Measurements from ENCODE around the gene PAPSS1.

Gene PAPSS1

GRCh38 chr4:107615809-107616208, 104.2 kb downstream of the PAPSS1 start:
- Histone ChIP-seq H3K9ac (ENCODE audit: insufficient read length, low read depth) (no peak overlapping the region), H3K4me3 (ENCODE audit: insufficient read length, low read depth) (no peak overlapping the region), H3K4me1 (ENCODE audit: insufficient read depth, insufficient read length) (no peaks in the 10 kb centered on the region), H3K27me3 (ENCODE audit: insufficient read depth, insufficient read length) (no peaks in the 10 kb centered on the region), H3K9me3 (ENCODE audit: insufficient read depth, low read length) (no peaks in the 10 kb centered on the region), H3K36me3 (ENCODE audit: insufficient read depth, insufficient read length, low read length) (peaks cover 6% of the 10 kb centered on the region)
- no peak for TF ChIP-seq YY1 (IDR thresholded peaks at IDR 0.05; ENCODE audit: insufficient read depth, insufficient read length)
- no peak for TF ChIP-seq ZNF274 (IDR thresholded peaks at IDR 0.05; ENCODE audit: low read depth, low read length)
- TF ChIP-seq SUZ12 (IDR thresholded peaks at IDR 0.05; ENCODE audit: extremely low read depth, insufficient read depth, insufficient read length), result no peak
- no peak for DNase-seq (ENCODE audit: low read depth, low spot score)

DNA sequence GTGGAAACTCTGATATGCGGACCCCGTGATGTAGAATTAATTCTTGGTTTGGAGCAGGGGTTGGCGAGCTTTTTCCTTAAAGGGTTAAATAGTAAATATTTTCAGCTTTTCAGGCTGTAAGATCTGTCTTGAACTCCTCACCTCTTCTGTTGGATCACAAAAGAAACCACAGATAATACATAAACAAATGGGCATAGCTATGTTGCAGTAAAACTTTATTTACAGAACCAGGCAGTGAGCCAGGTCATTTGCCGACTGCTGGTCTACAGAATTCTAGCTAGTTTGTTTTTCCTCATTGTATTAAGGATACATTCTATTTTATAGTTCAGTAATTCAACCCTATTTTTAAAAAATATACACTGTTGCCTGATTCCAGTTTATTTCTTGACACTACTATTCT, 116.6 kb downstream of the PAPSS1 start:
- no peak for DNase-seq (ENCODE audit: low read depth, low spot score)
- H3K9me3 ChIP-seq (ENCODE audit: insufficient read depth, low read length), result no peaks in the 10 kb centered on the region
- no peaks in the 10 kb centered on the region for H3K27me3 ChIP-seq (ENCODE audit: insufficient read depth, insufficient read length)
- TF ChIP-seq YY1 (IDR thresholded peaks at IDR 0.05; ENCODE audit: insufficient read depth, insufficient read length), result no peak
- TF ChIP-seq SUZ12 (IDR thresholded peaks at IDR 0.05; ENCODE audit: extremely low read depth, insufficient read depth, insufficient read length), result no peak
- no peak for TF ChIP-seq ZNF274 (IDR thresholded peaks at IDR 0.05; ENCODE audit: low read depth, low read length)
- H3K4me3 ChIP-seq (ENCODE audit: insufficient read length, low read depth), result no peak overlapping the region
- no peaks in the 10 kb centered on the region for H3K36me3 ChIP-seq (ENCODE audit: insufficient read depth, insufficient read length, low read length)
- no peak overlapping the region for H3K9ac ChIP-seq (ENCODE audit: insufficient read length, low read depth)
- H3K4me1 ChIP-seq (ENCODE audit: insufficient read depth, insufficient read length), result no peaks in the 10 kb centered on the region

- Histone ChIP-seq H3K9ac (ENCODE audit: insufficient read length, low read depth) (no peak overlapping the region), H3K9me3 (ENCODE audit: insufficient read depth, low read length) (no peaks in the 10 kb centered on the region), H3K4me3 (ENCODE audit: insufficient read length, low read depth) (no peak overlapping the region), H3K27me3 (ENCODE audit: insufficient read depth, insufficient read length) (no peaks in the 10 kb centered on the region), H3K4me1 (ENCODE audit: insufficient read depth, insufficient read length) (no peaks in the 10 kb centered on the region), H3K36me3 (ENCODE audit: insufficient read depth, insufficient read length, low read length) (no peaks in the 10 kb centered on the region)
- no peak for DNase-seq (ENCODE audit: low read depth, low spot score)
- no peak for TF ChIP-seq YY1 (IDR thresholded peaks at IDR 0.05; ENCODE audit: insufficient read depth, insufficient read length)
- TF ChIP-seq SUZ12 (IDR thresholded peaks at IDR 0.05; ENCODE audit: extremely low read depth, insufficient read depth, insufficient read length), result no peak
- no peak for TF ChIP-seq ZNF274 (IDR thresholded peaks at IDR 0.05; ENCODE audit: low read depth, low read length)
Measured at GRCh38 chr4:107600983-107601382, 119.1 kb downstream of the PAPSS1 start.

GRCh38 chr4:107600436-107600835, 119.6 kb downstream of the PAPSS1 start:
- no peaks in the 10 kb centered on the region for H3K27me3 ChIP-seq (ENCODE audit: insufficient read depth, insufficient read length)
- H3K4me3 ChIP-seq (ENCODE audit: insufficient read length, low read depth), result no peak overlapping the region
- TF ChIP-seq YY1 (IDR thresholded peaks at IDR 0.05; ENCODE audit: insufficient read depth, insufficient read length), result no peak
- TF ChIP-seq SUZ12 (IDR thresholded peaks at IDR 0.05; ENCODE audit: extremely low read depth, insufficient read depth, insufficient read length), result no peak
- TF ChIP-seq ZNF274 (IDR thresholded peaks at IDR 0.05; ENCODE audit: low read depth, low read length), result no peak
- H3K9ac ChIP-seq (ENCODE audit: insufficient read length, low read depth), result no peak overlapping the region
- no peaks in the 10 kb centered on the region for H3K36me3 ChIP-seq (ENCODE audit: insufficient read depth, insufficient read length, low read length)
- no peak for DNase-seq (ENCODE audit: low read depth, low spot score)
- H3K4me1 ChIP-seq (ENCODE audit: insufficient read depth, insufficient read length), result no peaks in the 10 kb centered on the region
- no peaks in the 10 kb centered on the region for H3K9me3 ChIP-seq (ENCODE audit: insufficient read depth, low read length)

DNA sequence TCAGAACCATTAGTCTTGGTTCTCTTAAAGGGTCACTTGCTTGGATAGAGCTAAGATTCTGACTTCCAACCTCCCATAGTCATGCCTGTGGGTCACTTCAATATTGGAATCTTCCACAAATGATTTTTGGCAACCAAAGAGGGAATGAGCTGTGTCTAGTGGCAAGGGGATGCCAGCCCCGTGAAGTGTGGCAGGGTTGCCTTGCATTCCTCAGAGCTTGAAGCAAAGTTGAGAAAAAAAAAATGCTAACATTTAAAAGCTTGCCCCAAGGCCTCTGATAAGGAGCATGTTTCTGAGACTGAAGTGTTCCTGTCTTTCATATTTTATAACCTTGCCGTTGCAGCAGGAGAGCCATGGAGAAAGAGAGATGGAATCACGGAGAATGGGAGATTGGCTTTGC, 120.2 kb downstream of the PAPSS1 start:
- H3K9me3 ChIP-seq (ENCODE audit: insufficient read depth, low read length), result no peaks in the 10 kb centered on the region
- no peak for DNase-seq (ENCODE audit: low read depth, low spot score)
- H3K4me1 ChIP-seq (ENCODE audit: insufficient read depth, insufficient read length), result no peaks in the 10 kb centered on the region
- H3K27me3 ChIP-seq (ENCODE audit: insufficient read depth, insufficient read length), result no peaks in the 10 kb centered on the region
- no peak overlapping the region for H3K9ac ChIP-seq (ENCODE audit: insufficient read length, low read depth)
- H3K36me3 ChIP-seq (ENCODE audit: insufficient read depth, insufficient read length, low read length), result no peaks in the 10 kb centered on the region
- no peak for TF ChIP-seq ZNF274 (IDR thresholded peaks at IDR 0.05; ENCODE audit: low read depth, low read length)
- TF ChIP-seq SUZ12 (IDR thresholded peaks at IDR 0.05; ENCODE audit: extremely low read depth, insufficient read depth, insufficient read length), result no peak
- no peak overlapping the region for H3K4me3 ChIP-seq (ENCODE audit: insufficient read length, low read depth)

DNA sequence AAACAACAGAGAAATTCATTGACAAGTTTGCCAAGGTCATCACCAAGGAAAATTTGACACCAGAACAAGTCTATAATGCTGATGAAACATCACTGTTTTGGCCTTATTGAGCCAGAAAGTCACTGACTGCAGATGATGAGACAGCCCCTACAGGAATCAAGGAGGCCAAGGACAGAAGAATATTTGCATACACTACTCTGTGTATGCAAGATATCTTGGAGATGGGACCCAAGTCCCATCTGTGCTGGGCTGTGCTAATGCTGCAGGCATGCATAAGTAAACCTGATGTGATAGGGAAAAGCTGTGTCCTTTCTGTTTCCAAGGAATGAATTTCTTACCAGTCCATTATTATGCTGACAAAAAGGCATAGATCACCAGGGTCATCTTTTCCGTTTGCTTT, 126.8 kb downstream of the PAPSS1 start:
- Histone ChIP-seq H3K36me3 (ENCODE audit: insufficient read depth, insufficient read length, low read length) (no peaks in the 10 kb centered on the region), H3K9ac (ENCODE audit: insufficient read length, low read depth) (no peak overlapping the region), H3K4me3 (ENCODE audit: insufficient read length, low read depth) (no peak overlapping the region), H3K4me1 (ENCODE audit: insufficient read depth, insufficient read length) (no peaks in the 10 kb centered on the region), H3K9me3 (ENCODE audit: insufficient read depth, low read length) (peaks cover 25% of the 10 kb centered on the region), H3K27me3 (ENCODE audit: insufficient read depth, insufficient read length) (no peaks in the 10 kb centered on the region)
- TF ChIP-seq ZNF274 (IDR thresholded peaks at IDR 0.05; ENCODE audit: low read depth, low read length) (no peak), YY1 (IDR thresholded peaks at IDR 0.05; ENCODE audit: insufficient read depth, insufficient read length) (no peak), SUZ12 (IDR thresholded peaks at IDR 0.05; ENCODE audit: extremely low read depth, insufficient read depth, insufficient read length) (no peak)
- no peak for DNase-seq (ENCODE audit: low read depth, low spot score)

DNA sequence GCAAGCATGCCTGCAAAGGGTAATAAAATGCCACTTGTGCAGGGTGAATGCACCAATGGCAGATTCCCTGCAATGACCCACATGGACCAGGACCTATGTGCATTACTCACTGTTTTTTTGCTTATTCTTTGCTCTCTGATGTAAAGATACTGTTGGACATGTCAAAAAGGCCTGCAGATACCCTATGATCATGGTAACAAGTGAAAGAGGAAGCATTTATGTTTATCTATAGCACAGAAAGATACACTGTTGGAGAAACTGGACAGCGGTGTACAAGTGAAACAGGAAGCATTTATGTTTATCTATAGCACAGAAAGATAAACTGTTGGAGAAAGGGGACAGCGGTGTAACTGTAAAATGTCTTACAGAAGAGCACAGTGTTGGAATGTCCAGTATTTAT, 127.5 kb downstream of the PAPSS1 start:
- H3K36me3 ChIP-seq (ENCODE audit: insufficient read depth, insufficient read length, low read length), result no peaks in the 10 kb centered on the region

DNA sequence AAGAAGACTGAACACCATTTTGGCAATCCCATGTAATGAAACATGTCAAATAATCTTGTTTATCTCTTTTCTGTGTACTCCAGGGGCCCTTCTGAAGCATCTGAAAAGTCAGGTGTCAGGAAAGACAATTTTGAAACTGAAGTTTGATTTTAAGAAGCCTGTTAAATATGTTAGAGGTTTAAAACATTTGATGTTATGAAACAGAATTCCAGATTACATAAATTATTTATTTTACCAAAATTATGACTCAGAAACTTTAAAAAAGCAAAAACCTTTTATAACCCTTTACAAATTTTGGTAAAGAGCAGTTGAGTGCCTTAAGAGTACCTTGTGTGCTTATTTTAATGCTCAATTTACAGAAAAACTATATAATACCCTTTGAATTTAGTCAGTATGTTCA, 130.8 kb downstream of the PAPSS1 start:
- no peak for DNase-seq (ENCODE audit: low read depth, low spot score)
- Histone ChIP-seq H3K36me3 (ENCODE audit: insufficient read depth, insufficient read length, low read length) (no peaks in the 10 kb centered on the region), H3K27me3 (ENCODE audit: insufficient read depth, insufficient read length) (no peaks in the 10 kb centered on the region), H3K4me1 (ENCODE audit: insufficient read depth, insufficient read length) (no peaks in the 10 kb centered on the region), H3K4me3 (ENCODE audit: insufficient read length, low read depth) (no peak overlapping the region), H3K9ac (ENCODE audit: insufficient read length, low read depth) (no peak overlapping the region), H3K9me3 (ENCODE audit: insufficient read depth, low read length) (peaks cover 25% of the 10 kb centered on the region)
- no peak for TF ChIP-seq YY1 (IDR thresholded peaks at IDR 0.05; ENCODE audit: insufficient read depth, insufficient read length)
- TF ChIP-seq ZNF274 (IDR thresholded peaks at IDR 0.05; ENCODE audit: low read depth, low read length), result no peak
- no peak for TF ChIP-seq SUZ12 (IDR thresholded peaks at IDR 0.05; ENCODE audit: extremely low read depth, insufficient read depth, insufficient read length)

More for the DNA sequence above, 127.5 kb downstream of the PAPSS1 start:
- TF ChIP-seq YY1 (IDR thresholded peaks at IDR 0.05; ENCODE audit: insufficient read depth, insufficient read length), result no peak
- TF ChIP-seq ZNF274 (IDR thresholded peaks at IDR 0.05; ENCODE audit: low read depth, low read length), result no peak
- TF ChIP-seq SUZ12 (IDR thresholded peaks at IDR 0.05; ENCODE audit: extremely low read depth, insufficient read depth, insufficient read length), result no peak
- H3K4me3 ChIP-seq (ENCODE audit: insufficient read length, low read depth), result no peak overlapping the region
- no peak overlapping the region for H3K9ac ChIP-seq (ENCODE audit: insufficient read length, low read depth)
- no peak for DNase-seq (ENCODE audit: low read depth, low spot score)
- H3K27me3 ChIP-seq (ENCODE audit: insufficient read depth, insufficient read length), result no peaks in the 10 kb centered on the region
- H3K4me1 ChIP-seq (ENCODE audit: insufficient read depth, insufficient read length), result no peaks in the 10 kb centered on the region
- H3K9me3 ChIP-seq (ENCODE audit: insufficient read depth, low read length), result peaks cover 25% of the 10 kb centered on the region
